ENCODE measurements around the gene EIF5A.

Gene EIF5A

DNA sequence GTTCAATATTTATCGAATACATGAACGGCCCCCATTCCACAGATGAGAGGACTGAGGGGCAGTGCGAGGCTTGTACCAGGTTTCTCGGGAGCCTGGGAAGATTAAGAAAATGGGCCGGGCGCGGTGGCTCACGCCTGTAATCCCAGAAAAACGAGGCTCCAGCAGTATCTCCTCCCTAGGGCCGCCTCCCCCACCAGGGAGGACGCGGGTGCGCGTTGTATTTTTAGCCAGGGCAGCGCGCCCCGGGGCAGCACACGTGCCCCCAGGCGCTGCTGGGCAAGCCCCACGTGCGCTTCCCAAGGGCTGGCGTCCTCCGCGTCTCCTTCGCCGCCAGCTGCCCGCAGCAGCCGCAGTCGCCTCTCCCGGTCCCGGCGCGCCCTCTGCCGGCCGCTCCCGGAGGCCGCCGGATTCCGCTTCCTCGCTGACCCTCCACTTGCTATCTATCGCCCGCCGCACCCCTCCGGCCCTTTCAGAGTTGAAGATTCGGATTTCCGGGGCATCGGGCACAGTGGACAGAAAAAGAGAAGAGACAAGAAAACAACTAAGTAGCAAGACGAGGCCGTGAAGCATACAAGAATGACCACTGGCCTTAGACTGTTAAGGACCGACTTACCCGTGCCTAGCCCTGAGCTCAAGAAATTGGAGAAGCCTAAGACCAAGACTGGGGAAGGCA lies 11.1 kb upstream of the EIF5A start:
- Histone ChIP-seq H3K27me3 (ENCODE audit: control insufficient read depth in 1 of 2, insufficient read depth in 2 of 2, low read length in 2 of 2) (peaks cover 0 to 14% of the 10 kb centered on the region in 2 donors), H3K9me3 (ENCODE audit: control insufficient read depth in 2 of 2, low read length in 2 of 2) (no peaks in the 10 kb centered on the region), H3K4me3 (ENCODE audit: low read length in 2 of 2) (peak overlapping the region in 1 of 2 donors; percentile 52), H3K4me1 (ENCODE audit: control insufficient read depth, insufficient read depth, low read length) (peaks cover 45% of the 10 kb centered on the region), H3K27ac (ENCODE audit: low read length) (peak overlapping the region; percentile 55), H3K9ac (ENCODE audit: low read length in 2 of 2) (peak overlapping the region; percentile 38 to 58), H3K36me3 (ENCODE audit: control insufficient read depth in 2 of 2, insufficient read depth in 2 of 2, low read length in 2 of 2) (no peaks in the 10 kb centered on the region)

- Histone ChIP-seq H3K9me3 (ENCODE audit: control insufficient read depth in 2 of 2, low read length in 2 of 2) (no peaks in the 10 kb centered on the region), H3K4me3 (ENCODE audit: low read length in 2 of 2) (no peak overlapping the region), H3K27me3 (ENCODE audit: control insufficient read depth in 1 of 2, insufficient read depth in 2 of 2, low read length in 2 of 2) (no peaks in the 10 kb centered on the region), H3K4me1 (ENCODE audit: control insufficient read depth, insufficient read depth, low read length) (peaks cover 12% of the 10 kb centered on the region), H3K27ac (ENCODE audit: low read length) (no peak overlapping the region), H3K36me3 (ENCODE audit: control insufficient read depth in 2 of 2, insufficient read depth in 2 of 2, low read length in 2 of 2) (no peaks in the 10 kb centered on the region), H3K9ac (ENCODE audit: low read length in 2 of 2) (no peak overlapping the region)
These were observed 3.2 kb upstream of the EIF5A start for GRCh38 chr17:7304179-7304578.

GRCh38 chr17:7307686-7308624 lies 527 bp downstream of the EIF5A start:
- Histone ChIP-seq H3K9ac (ENCODE audit: low read length in 2 of 2) (peak overlapping the region; percentile 79 to 98), H3K27me3 (ENCODE audit: control insufficient read depth in 1 of 2, insufficient read depth in 2 of 2, low read length in 2 of 2) (no peaks in the 10 kb centered on the region), H3K4me1 (ENCODE audit: control insufficient read depth, insufficient read depth, low read length) (peaks cover 23% of the 10 kb centered on the region), H3K4me3 (ENCODE audit: low read length in 2 of 2) (peak overlapping the region; percentile 84 to 96), H3K27ac (ENCODE audit: low read length) (peak overlapping the region; percentile 95), H3K9me3 (ENCODE audit: control insufficient read depth in 2 of 2, low read length in 2 of 2) (no peaks in the 10 kb centered on the region), H3K36me3 (ENCODE audit: control insufficient read depth in 2 of 2, insufficient read depth in 2 of 2, low read length in 2 of 2) (peaks cover 27 to 31% of the 10 kb centered on the region in 2 donors)

- Histone ChIP-seq H3K36me3 (ENCODE audit: control insufficient read depth in 2 of 2, insufficient read depth in 2 of 2, low read length in 2 of 2) (peaks cover 36 to 40% of the 10 kb centered on the region in 2 donors), H3K9ac (ENCODE audit: low read length in 2 of 2) (peak overlapping the region; percentile 79 to 98), H3K4me3 (ENCODE audit: low read length in 2 of 2) (peak overlapping the region; percentile 84 to 96), H3K4me1 (ENCODE audit: control insufficient read depth, insufficient read depth, low read length) (peaks cover 31% of the 10 kb centered on the region), H3K27me3 (ENCODE audit: control insufficient read depth in 1 of 2, insufficient read depth in 2 of 2, low read length in 2 of 2) (no peaks in the 10 kb centered on the region), H3K27ac (ENCODE audit: low read length) (peak overlapping the region; percentile 95), H3K9me3 (ENCODE audit: control insufficient read depth in 2 of 2, low read length in 2 of 2) (no peaks in the 10 kb centered on the region)
These were observed 1.4 kb downstream of the EIF5A start for GRCh38 chr17:7308625-7309433.

- Histone ChIP-seq H3K9ac (ENCODE audit: low read length in 2 of 2) (no peak overlapping the region), H3K27ac (ENCODE audit: low read length) (peak overlapping the region; percentile 95), H3K27me3 (ENCODE audit: control insufficient read depth in 1 of 2, insufficient read depth in 2 of 2, low read length in 2 of 2) (no peaks in the 10 kb centered on the region), H3K9me3 (ENCODE audit: control insufficient read depth in 2 of 2, low read length in 2 of 2) (no peaks in the 10 kb centered on the region), H3K4me1 (ENCODE audit: control insufficient read depth, insufficient read depth, low read length) (peaks cover 39% of the 10 kb centered on the region), H3K36me3 (ENCODE audit: control insufficient read depth in 2 of 2, insufficient read depth in 2 of 2, low read length in 2 of 2) (peaks cover 39 to 43% of the 10 kb centered on the region in 2 donors), H3K4me3 (ENCODE audit: low read length in 2 of 2) (no peak overlapping the region)
These were observed 2.2 kb downstream of the EIF5A start for GRCh38 chr17:7309628-7310027.

DNA sequence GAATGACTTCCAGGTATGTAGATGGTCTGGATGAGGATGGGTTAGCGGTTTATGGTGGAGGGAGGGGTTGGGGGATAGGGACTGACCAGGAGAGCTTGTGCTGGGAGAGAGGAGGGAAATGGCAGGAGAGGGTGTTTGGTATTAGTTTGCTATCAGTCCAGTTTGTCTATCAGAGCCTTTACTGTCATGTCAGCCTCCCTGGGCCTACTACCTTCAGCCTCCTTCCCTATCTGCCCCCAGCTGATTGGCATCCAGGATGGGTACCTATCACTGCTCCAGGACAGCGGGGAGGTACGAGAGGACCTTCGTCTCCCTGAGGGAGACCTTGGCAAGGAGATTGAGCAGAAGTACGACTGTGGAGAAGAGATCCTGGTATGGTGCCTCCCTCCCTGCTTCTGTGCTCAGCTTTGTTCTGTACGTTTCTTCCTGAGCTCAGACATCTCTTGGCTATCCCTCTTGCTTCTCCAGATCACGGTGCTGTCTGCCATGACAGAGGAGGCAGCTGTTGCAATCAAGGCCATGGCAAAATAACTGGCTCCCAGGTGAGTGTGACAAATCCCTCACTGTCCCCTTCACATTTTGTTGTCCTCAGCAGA lies 3.8 kb downstream of the EIF5A start:
- Histone ChIP-seq H3K27ac (ENCODE audit: low read length) (no peak overlapping the region), H3K27me3 (ENCODE audit: control insufficient read depth in 1 of 2, insufficient read depth in 2 of 2, low read length in 2 of 2) (no peaks in the 10 kb centered on the region), H3K4me3 (ENCODE audit: low read length in 2 of 2) (no peak overlapping the region), H3K9me3 (ENCODE audit: control insufficient read depth in 2 of 2, low read length in 2 of 2) (no peaks in the 10 kb centered on the region), H3K9ac (ENCODE audit: low read length in 2 of 2) (no peak overlapping the region), H3K4me1 (ENCODE audit: control insufficient read depth, insufficient read depth, low read length) (peaks cover 49% of the 10 kb centered on the region), H3K36me3 (ENCODE audit: control insufficient read depth in 2 of 2, insufficient read depth in 2 of 2, low read length in 2 of 2) (peaks cover 39 to 45% of the 10 kb centered on the region in 2 donors)

DNA sequence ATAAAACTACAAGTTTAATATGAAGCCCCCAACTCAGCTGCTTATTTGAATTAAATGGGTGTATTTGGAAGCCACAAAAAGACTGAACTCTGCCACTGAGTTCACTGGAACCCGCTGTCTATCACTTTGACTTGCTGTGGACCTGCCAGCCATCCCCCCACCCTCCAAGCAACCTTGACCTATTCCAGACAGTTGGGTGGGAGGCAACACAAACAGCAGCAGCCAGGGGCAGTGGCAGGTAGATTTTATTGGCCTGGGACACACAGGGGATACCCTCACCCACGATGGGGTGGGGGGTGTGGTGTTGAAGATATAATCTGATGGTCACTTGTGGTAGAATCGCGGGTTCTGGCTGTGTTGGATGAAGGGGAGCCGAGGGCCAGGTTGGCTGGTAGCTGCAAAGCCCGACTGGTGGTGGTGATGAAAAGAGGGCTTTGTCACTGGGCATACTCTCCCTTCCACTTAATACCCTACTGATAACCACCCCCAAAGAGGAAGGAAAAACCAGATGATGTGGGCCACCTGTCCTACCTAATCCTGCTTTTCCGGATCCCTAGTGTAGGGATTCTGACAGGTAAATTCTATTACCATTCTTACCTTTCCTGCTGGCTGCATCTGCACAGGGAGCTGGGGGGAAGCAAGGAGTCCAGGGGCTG lies 5.1 kb downstream of the EIF5A start:
- Histone ChIP-seq H3K9me3 (ENCODE audit: control insufficient read depth in 2 of 2, low read length in 2 of 2) (no peaks in the 10 kb centered on the region), H3K27ac (ENCODE audit: low read length) (peak overlapping the region; percentile 53), H3K4me1 (ENCODE audit: control insufficient read depth, insufficient read depth, low read length) (peaks cover 49% of the 10 kb centered on the region), H3K36me3 (ENCODE audit: control insufficient read depth in 2 of 2, insufficient read depth in 2 of 2, low read length in 2 of 2) (peaks cover 46 to 48% of the 10 kb centered on the region in 2 donors), H3K27me3 (ENCODE audit: control insufficient read depth in 1 of 2, insufficient read depth in 2 of 2, low read length in 2 of 2) (no peaks in the 10 kb centered on the region), H3K9ac (ENCODE audit: low read length in 2 of 2) (no peak overlapping the region), H3K4me3 (ENCODE audit: low read length in 2 of 2) (no peak overlapping the region)

GRCh38 chr17:7313088-7313889 lies 5.9 kb downstream of the EIF5A start:
- Histone ChIP-seq H3K36me3 (ENCODE audit: control insufficient read depth in 2 of 2, insufficient read depth in 2 of 2, low read length in 2 of 2) (peaks cover 52 to 55% of the 10 kb centered on the region in 2 donors), H3K9ac (ENCODE audit: low read length in 2 of 2) (peak overlapping the region; percentile 42 to 86), H3K4me3 (ENCODE audit: low read length in 2 of 2) (peak overlapping the region in 1 of 2 donors; percentile 90), H3K27me3 (ENCODE audit: control insufficient read depth in 1 of 2, insufficient read depth in 2 of 2, low read length in 2 of 2) (no peaks in the 10 kb centered on the region), H3K27ac (ENCODE audit: low read length) (peak overlapping the region; percentile 53), H3K9me3 (ENCODE audit: control insufficient read depth in 2 of 2, low read length in 2 of 2) (no peaks in the 10 kb centered on the region), H3K4me1 (ENCODE audit: control insufficient read depth, insufficient read depth, low read length) (peaks cover 46% of the 10 kb centered on the region)

DNA sequence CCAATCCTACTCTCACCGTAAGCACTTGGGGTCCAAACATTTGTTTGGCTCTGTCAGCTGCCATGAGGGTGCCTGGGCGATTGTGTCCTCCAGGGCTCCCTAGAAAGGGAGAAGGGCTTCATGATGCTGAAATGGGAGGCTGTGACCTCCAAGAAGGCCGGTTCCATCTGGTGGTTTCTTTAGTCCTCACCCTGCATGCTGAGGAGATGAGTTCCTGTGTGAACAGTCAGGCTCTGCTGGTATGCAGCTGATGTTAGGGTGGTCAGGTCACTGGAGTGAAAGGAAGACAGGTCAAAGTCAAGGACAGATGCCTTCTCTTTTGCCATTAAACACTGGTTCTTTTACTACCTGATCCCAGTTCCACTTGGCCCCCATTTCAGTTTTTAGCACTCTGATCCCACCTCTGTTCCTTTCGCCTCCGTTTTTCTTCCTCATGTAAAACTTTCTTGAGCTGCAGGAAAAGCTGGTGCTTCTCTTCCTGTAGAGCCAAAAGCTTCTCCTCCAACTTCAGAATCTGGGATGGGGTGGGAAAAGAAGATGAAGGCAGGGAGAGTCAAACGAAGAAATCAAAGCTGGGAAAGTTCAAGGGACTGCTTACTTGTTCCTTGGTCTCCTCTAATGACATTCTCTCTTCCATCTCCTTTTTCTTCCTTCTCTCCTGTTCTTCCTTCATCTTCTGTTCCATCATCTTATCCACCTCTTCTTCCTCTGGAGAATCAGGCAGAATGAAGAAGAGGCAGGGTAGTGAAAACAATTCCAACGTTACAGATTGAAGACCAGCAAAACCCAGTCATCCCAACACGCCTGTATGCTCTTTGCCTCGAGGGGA lies 6.7 kb downstream of the EIF5A start:
- no peaks in the 10 kb centered on the region for H3K9me3 ChIP-seq (ENCODE audit: control insufficient read depth in 2 of 2, low read length in 2 of 2)
- peak overlapping the region; percentile 93 for H3K27ac ChIP-seq (ENCODE audit: low read length)
- peaks cover 61 to 63% of the 10 kb centered on the region in 2 donors for H3K36me3 ChIP-seq (ENCODE audit: control insufficient read depth in 2 of 2, insufficient read depth in 2 of 2, low read length in 2 of 2)
- peaks cover 38% of the 10 kb centered on the region for H3K4me1 ChIP-seq (ENCODE audit: control insufficient read depth, insufficient read depth, low read length)
- H3K4me3 ChIP-seq (ENCODE audit: low read length in 2 of 2), result peak overlapping the region; percentile 88 to 90
- H3K27me3 ChIP-seq (ENCODE audit: control insufficient read depth in 1 of 2, insufficient read depth in 2 of 2, low read length in 2 of 2), result no peaks in the 10 kb centered on the region
- peak overlapping the region; percentile 86 to 90 for H3K9ac ChIP-seq (ENCODE audit: low read length in 2 of 2)

Measured in stomach smooth muscle (tissue), 2 donors.